ENCODE measurements around the gene MBTPS1.
A peak's percentile ranks its signal among the peaks of the same experiment; 100 is the strongest.

MBTPS1 gene

DNA sequence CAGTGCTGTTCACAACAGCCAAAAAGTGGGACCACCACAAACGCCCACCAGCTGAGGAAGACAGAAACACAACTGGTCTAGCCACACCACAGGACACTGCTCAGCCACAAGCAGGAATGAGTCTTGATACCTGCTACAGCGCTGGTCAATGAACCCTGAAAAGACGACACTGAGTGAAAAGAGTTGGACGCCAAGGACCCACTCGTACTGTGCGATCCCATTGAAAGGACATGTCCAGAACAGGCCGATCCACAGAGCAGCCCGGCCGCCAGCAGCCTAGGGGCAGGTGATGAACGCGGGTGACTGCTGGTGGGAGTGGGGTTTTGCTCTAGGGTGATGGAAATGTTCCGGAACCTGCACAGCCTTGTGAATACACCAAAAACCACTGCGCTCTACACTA lies 63.5 kb downstream of the MBTPS1 start:
- no peak for DNase-seq

DNA sequence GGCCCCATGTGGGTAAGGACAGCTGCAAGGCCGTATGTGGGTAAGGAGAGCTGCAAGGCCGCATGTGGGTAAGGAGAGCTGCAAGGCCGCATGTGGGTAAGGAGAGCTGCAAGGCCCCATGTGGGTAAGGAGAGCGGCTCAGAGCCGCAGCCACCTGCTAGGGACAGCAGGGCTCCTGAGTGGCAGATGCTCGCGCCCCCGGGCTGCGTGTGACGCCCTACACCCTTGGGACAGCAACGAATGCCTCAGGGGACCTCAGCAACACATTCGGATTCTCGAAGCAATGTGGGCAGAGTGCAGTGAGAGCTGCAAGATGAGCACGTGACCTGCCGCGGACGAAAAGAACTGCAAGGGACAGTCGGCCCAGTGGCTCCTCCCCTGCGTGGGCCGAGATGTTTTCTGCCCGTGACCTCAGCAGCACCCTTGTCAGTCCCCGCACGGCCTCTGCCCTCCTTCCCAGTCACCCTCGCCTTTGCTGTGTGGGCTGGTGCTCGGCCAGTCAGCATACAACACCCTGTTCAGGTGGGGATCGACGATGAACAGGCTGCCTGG lies 64.6 kb downstream of the MBTPS1 start:
- no peak for DNase-seq

DNA sequence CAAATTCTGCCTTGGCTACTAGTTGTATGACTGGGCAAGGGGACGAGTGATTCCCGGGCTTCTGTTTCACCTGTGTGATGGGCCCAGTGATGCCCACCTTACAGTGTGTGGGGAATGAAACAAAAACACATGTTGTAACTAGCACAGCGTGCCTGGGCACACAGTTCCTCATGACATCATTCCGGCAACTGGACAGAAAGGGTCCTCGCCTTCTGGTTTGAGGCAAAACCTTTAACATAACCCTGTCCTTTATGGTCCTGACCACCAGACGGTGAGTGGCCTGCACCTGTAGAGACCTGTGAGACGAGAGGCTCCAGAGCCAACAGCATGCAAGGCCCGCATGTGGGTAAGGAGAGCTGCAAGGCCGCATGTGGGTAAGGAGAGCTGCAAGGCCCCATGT lies 66.4 kb downstream of the MBTPS1 start:
- no peak for DNase-seq

DNA sequence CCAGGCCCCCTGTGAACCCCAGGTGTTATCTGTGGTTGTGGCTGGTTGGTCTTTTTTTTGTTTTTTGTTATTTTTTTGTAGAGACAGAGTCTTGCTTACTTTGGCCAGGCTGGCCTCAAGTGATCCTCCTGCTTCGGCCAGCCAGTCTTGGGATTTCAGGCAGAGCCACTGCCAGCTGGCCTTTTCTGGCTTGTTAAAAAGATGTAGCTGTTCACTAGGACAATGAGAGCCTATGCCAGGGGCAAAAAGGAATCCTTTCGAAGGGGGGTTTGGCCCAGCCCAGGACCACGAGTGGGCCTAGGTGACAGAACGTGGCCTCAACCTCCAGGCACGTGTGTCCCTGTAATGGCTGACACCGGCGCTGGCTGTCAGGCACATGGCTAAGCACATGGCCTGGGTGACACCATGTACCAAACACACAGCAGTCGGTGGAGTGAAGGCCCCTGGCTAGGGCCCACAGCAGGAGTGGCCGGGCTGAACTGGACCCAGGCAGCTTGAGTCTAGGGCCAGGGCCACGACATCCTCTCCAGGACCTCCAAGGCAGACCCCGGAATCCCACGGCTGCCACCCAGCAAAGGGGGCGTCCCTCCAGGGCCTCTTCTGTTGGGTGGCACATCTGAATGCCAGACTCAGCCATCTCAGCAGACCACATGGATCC lies 67.2 kb downstream of the MBTPS1 start:
- DNase-seq: peak in 5 of 51 donors; percentile 3 to 36 (median 18)

DNA sequence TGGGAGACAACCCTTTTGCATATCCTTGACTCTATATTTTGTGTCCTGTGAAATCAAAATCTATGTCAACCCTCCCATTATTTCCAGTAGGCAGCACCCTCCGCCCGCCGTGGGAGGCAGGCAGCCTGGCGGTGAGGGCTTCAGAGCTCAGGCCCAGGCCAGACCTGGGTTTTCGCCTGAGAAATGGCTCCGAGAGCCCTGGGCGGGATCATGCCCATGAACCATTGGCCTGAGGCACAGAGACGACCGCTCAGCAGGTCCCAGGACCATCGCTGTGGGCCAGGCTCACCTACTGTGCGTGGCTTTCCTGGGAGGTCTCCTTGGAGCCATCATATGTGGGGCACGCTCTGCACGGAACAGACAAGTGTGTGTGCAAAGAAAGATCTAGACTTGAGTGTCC lies 67.9 kb downstream of the MBTPS1 start:
- no peak for DNase-seq

DNA sequence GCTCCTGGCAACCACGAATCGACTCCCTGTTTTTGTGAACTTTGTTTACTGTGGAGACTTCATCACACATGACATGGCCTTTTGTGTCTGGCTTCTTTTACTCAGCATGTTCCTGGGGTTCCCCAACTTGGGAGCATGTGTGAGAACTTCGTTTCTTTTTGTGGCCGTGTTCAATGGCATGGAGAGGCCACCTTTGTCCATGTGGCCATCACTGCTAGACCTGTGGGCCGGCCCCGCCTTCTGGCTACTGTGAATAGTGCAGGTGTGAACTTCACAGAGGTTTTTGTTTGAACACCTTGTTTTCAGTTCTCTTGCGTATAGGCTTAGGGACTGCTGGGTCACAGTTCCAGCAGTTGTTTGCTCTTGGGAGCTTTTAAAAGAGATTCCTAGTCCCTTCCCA lies 68.5 kb downstream of the MBTPS1 start:
- DNase-seq: no peak

DNA sequence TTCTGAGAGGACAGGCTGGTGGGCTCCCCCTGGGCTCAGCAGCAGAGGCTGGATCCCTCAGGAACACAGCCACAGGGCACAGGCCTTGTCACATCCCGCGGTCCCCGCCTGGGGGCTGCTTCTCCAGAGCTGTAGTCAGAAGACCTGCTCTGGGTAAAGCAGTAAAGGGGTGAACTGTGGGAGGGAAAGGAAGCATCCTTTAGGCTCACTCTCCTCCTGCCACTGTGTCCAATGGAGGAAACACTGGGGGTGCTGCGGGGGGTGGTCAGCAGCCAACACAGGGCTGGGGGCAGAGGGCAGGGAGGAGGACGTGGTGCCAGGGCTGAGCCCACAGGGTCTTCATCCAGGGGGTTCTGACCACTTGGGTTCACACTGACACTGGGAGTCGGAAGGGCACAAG lies 69.1 kb downstream of the MBTPS1 start:
- DNase-seq: no peak

DNA sequence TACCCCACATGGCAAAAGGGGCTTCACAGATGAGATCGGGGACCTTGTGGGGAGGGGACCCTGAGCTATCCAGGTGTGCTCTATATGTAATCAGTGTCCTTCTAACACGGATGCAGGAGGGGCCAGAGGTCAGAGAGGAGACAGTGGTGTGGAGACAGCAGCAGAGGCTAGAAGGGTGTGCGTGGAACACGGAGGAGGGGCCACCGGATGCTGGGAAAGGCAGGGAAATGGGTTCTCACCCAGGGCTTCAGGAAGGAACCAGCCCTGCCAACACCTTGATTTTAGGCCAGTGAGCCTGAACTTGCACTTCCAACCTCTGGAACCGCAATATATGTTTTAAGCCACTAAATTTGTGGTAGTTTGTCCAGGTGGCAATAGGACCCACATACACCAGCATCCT lies 69.5 kb downstream of the MBTPS1 start:
- DNase-seq: no peak

DNA sequence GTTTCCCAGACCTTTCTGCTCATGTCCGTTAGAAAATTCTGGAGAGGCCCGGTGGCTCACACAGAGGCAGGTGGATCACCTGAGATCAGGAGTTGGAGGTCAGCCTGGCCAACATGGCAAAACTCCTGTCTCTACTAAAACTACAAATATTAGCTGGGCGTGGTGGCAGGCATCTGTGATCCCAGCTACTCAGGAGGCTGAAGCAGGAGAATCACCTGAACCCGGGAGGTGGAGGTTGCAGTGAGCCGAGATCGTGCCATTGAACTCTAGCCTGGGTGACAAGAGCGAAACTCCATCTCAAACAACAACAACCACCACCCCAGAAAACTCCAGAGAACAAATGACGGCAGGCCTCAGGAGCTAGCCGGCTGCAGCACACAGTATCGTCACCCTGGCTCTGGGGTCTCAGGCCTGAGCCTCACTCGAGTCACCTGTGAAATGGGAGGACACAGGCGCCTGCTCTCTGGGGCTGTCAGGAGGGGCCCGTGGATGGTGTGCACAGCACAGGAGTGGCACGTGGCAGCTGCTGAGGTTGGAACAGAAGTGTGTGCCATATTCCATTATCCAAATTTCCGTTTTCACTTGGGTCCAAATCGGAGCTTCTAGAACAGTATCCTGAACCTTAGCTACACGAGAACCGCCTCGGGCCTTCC lies 70.8 kb downstream of the MBTPS1 start:
- DNase-seq: no peak

DNA sequence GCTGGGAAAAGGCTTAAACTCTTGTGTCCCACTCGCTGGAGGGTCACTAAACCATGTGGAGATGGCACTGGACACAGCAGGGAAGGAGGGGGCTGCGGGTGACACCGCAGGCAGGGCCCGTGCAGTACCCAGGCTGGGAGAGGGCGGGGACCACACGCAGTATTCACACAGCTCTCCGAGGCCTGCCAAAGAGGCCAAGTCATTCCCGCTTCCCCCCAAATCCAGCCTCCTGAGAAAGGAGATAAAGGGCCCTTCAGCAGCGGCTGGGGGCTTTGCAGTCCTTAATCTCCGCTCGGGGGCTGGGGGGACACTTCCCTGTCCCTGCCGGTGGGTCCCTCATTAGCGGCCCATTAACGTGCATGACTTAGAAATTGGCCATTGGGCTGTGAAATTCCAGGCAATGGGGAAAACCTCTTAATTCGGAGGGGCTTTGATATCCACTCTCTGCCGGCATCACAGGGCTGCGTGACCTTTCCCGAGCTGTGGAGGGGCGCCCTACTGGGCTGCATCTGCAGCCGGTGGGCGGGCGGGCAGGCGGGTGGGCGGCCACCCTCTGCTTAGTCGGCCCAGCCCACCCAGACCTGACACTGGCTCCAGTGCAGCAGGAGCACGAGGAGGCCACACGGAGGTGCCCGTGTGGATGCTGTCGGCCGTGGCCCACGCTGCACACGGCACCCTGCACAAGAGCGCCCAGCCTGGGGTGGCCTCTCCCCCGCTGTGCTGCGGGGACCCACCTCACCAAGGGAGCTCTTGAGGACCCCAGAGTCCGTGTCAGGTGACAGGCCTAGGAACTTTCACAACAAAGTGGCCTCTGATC lies 71.5 kb downstream of the MBTPS1 start:
- DNase-seq: no peak

DNA sequence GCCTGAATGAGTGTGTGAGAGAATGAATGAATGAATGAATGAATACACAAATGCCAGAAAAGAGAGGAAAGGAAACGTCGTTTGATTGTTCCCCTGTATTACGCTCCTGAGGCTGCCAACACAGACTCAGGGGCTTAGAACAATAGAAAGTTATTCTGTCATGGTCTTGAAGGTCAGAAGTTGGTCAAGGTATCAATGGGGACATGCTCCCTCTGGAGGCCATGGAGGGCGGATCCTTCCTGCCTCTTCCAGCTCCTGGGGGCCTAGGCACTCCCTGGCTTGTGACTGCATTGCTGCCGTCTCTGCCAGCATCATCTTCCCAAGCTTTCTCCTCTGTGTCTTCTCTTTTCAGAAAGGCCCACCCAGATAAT lies 72.6 kb downstream of the MBTPS1 start:
- no peak for DNase-seq

DNA sequence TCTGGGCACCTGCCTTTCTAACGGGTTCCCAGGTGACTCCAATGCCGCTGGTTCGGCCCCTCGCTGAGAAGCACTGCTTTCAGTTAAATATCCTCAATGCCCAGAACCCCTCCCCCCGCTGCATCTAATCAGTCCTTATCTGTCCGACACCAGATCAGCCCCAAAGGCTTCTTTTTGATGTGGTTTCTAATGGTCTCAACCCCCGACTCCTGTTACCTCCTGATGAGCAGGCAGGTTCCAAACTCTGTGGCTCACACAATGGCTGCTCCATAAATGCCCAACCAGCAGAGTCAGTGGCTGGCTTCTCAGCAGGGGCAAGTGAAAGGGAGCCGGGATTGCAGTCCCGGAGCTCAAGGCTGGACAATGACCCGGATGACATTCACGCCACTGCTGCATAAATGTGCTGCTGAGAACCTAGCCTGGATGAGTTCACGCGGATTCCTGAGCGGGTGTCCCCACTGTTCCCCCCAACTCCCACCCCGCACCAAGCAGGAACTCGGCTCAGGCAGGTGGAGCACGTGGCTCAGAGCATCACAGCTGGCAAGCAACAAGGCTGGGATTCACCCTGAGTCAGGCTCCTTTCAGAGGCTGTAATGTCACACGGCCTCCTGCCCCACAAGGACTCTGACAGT lies 73.1 kb downstream of the MBTPS1 start:
- DNase-seq: no peak

DNA sequence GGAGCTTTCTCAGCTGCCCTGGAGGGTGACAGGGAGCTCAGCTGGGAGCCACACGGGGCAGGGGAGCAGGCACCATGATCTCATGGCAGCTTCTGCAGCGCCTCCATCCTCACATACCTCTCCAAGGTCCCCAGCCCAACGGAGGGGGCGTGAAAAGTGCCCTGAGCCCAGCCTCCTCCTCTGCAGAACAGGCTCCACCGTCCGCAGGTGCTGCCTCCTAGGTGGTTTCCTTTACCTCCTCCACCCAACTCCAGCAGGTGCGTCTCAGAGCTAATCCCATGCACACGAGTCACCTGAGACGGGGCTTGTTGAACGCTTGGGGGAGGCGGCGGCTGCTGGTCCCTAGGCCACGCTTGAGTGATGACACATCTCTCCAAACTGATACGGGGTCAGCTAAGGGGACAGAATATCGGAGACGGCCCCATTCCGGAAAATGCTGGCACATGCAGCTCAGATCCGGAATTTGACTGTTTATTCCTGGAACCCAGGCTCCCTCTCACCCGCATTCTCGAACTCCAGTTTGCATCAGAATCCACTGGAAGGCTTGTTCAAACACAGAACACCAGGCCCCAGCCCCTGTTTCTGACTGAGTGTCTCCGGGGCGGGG lies 73.8 kb downstream of the MBTPS1 start:
- no peak for DNase-seq

DNA sequence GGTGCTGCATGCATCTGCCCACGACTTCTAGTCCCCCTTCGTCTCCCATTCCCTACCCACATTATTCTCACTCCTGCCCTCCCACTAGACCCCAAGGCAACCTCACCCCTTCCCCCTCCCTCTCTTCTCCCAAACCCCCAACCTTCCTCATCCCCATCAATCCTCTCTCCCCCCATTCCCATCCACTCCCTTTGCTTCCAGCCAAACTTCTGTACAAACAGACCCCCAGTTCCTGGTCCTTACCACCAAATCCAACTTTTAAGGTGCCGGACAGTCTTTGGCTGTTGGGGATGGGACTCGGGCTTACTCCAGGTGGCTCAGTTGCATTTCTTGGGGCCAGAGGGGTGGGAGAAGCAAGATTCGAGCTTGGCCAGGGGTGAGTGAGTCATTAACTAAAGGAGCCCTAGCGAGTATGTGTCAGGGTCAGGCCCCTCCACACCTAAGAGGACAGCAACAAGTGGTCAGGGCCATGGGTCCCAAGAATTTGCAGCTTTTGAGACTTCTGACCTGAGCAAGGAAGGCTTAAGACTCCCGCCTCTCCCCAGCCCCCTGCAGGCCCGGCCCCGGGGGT lies 74.3 kb downstream of the MBTPS1 start, which contains the start of gene SLC38A8:
SLC38A8 (minus strand) TSS at position 488 of the 571 bp plus-strand sequence. CDS start 638 bp downstream, outside the sequence.
- no peak for DNase-seq

DNA sequence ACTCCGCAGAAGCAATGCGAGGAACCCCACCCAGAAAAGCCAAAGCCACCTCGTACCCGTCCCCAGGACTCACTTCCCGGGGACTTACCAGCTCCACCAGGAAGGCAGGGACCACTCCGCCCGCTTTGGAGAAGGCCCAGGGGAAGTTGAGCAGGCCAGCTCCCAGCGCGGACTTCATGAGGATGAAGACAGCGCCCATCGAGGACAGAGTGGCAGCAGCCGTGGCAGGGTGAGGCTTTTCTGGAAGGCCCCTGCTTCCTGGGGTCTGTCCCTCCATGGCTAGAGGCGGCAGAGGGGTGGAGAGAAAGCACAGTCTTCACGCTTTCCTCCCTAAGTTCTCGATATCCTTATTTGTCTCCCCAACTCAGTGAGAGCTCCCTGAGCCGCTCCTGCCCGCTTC lies 74.9 kb downstream of the MBTPS1 start:
- DNase-seq: no peak

DNA sequence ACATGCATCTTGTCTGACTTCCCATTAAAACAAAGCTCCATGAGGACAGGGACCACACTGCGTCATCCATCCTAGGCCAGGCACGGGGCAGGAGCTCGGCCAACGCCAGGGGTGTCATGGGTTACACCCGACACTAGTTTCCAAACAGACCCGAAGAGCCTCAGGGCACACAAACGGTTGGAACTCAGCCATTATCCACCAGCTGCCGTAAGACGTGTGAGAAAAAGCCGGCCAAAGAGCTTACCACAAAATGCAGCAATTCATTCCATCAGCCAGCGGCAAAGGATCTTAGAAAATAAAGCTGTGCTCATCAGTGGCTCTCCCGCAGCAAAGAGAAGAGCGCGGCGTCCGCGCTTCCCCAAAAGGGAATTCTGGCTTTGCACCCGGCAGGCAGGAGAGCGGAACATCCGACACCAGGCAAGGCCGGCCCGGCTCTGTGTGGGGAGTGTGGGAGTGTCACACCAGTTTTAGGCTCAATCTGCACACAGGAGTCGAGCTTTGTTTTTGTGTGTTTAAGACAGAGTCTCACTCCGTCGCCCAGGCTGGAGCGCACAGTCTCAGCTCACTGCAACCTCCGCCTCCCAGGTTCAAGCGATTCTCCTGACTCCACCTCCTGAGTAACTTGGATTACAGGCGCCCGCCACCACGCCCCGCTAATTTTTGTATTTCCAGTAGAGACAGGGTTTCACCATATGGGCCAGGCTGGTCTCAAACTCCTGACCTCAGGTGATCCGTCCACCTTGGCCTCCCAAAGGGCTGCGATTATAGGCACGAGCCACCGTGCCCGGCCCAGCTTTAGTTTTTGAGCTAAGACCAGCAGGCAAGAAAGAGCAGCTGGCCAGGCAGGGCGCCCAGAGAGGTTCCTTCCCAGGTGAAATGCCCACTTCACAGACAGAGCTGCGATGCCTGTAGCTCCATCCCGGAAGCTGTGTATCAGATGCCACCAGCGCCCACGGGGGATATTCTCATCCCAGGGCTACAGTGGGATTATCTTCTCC lies 75.6 kb downstream of the MBTPS1 start:
- DNase-seq: peak in 8 of 51 donors; percentile 10 to 26 (median 18)

DNA sequence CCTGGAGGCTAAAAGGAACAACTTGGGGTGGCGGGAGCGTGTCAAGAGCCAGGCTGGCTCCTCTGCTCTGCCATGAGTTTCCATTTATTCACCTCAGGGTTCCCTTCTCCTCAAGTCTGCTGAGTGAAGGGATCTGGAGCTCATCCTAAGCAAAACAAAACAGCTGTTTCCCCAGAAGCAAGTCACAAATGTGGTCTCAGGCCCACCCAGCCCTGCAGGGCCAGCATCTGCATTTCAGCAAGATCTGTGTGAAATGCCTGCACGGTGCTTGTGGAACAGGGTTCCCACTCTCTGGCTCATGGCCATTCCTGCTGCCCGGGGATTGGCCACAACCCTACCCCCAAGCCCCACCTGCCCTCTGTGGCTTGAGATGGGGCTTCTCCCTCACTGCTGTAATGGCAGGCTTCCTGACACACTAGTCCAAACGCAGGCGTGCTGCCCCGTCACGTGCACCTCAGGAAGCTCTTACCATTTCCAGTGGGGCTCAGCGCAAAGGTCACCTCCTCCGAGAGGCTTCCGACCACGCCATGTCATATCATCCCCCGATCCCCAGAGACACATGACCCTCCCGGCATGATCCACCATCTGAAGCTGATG lies 76.4 kb downstream of the MBTPS1 start:
- DNase-seq: no peak

DNA sequence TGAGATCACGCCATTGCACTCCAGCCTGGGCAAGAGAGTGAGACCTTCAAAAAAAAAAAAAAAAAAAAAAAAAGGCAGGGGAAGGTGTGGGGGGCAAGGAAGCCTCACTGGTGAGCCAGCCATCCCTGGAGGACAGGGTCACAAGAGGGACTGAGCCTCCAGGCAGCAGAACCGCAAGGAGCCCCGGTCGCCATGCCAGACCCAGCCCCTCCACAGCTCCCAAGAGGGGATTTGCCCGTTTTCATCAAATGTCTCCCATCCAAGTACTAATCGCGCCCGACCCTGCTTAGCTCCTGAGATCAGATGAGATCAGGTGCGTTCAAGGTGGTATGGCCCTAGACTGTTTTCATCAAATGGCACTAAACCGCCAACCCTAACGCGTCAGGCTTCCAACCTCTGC lies 77.0 kb downstream of the MBTPS1 start:
- no peak for DNase-seq

DNA sequence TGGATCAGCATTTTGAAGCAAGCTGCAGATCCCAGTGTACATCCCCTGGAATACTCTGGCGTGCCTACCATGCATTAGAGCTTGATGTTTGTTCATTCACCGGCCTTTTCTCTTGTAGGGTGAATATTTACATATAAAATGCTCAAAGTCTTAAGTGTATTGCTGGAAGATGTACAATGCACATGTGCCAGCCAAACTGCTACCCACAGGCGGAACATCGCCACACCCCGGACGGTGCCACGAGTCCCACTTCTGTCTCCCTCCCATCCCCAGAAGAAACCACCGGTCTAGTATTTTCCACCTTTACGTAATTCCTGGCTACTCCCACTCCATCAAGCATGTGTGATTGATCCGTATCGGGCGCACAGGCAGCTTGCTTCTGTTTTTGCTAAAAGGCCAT lies 78.3 kb downstream of the MBTPS1 start:
- no peak for DNase-seq

Data from hypothalamus (tissue), 51 donors.